ENCODE measurements around the gene TDRD9. TPM values are rescaled to one million over a fixed set of nuclear protein-coding genes. Genes with fewer than 3 reads are reported as not detected.

TDRD9 gene
- total RNA-seq, 2 donors from 2014 or later: 8.6 to 20.8 TPM

DNA sequence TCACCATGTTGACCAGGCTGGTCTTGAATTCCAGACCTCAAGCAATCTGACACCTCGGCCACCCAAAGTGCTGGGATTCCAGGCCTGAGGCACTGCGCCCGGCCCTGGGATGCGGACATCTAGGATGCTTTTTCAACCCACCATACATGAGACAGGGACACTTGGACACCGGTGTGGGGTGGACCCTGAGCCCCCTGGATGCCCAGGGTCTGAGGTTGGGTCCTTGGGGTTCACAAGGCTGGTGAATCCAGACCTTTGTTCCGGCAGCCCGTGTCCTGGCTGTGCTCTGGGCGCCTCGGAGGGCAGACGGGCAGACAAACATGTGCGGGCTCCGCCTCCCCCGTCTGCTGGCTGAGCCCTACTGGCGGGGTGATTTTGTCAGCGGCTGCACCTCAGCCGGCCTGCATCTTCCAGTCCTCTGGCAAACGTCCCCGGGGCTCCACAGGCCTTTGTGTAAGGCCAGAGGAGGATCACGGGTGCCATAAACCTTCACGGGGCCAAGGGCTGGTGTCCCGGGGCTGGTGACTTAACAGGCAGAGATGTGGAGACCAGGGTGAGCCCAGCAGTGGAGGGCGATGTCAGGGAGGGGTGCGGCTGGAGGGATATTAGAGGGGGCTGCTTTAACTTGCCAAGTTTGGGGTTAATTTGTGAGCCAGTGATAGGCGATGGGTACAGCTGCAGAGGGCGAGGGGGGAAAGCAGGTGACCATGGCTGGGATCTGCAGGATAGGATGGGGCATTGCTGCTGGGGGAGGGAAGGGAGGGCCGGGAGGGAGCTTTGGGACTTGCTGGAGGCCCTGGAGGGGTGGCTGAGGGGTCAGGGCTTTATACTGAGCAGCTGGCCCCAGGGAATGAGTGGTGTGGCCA, 163.0 kb downstream of the TDRD9 start:
- H3K4me3 ChIP-seq: no peak overlapping the region
- no peak for DNase-seq (ENCODE audit: low spot score)
- peaks cover 0 to 26% of the 10 kb centered on the region in 2 donors for H3K4me1 ChIP-seq
- H3K9me3 ChIP-seq: no peaks in the 10 kb centered on the region
- peak overlapping the region; percentile 47 to 58 for H3K27ac ChIP-seq
- H3K36me3 ChIP-seq: peaks cover 5% of the 10 kb centered on the region
- no peaks in the 10 kb centered on the region for H3K27me3 ChIP-seq
- TF ChIP-seq, protein P1, sequence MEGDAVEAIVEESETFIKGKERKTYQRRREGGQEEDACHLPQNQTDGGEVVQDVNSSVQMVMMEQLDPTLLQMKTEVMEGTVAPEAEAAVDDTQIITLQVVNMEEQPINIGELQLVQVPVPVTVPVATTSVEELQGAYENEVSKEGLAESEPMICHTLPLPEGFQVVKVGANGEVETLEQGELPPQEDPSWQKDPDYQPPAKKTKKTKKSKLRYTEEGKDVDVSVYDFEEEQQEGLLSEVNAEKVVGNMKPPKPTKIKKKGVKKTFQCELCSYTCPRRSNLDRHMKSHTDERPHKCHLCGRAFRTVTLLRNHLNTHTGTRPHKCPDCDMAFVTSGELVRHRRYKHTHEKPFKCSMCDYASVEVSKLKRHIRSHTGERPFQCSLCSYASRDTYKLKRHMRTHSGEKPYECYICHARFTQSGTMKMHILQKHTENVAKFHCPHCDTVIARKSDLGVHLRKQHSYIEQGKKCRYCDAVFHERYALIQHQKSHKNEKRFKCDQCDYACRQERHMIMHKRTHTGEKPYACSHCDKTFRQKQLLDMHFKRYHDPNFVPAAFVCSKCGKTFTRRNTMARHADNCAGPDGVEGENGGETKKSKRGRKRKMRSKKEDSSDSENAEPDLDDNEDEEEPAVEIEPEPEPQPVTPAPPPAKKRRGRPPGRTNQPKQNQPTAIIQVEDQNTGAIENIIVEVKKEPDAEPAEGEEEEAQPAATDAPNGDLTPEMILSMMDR (IDR thresholded peaks at IDR 0.05): no peak

DNA sequence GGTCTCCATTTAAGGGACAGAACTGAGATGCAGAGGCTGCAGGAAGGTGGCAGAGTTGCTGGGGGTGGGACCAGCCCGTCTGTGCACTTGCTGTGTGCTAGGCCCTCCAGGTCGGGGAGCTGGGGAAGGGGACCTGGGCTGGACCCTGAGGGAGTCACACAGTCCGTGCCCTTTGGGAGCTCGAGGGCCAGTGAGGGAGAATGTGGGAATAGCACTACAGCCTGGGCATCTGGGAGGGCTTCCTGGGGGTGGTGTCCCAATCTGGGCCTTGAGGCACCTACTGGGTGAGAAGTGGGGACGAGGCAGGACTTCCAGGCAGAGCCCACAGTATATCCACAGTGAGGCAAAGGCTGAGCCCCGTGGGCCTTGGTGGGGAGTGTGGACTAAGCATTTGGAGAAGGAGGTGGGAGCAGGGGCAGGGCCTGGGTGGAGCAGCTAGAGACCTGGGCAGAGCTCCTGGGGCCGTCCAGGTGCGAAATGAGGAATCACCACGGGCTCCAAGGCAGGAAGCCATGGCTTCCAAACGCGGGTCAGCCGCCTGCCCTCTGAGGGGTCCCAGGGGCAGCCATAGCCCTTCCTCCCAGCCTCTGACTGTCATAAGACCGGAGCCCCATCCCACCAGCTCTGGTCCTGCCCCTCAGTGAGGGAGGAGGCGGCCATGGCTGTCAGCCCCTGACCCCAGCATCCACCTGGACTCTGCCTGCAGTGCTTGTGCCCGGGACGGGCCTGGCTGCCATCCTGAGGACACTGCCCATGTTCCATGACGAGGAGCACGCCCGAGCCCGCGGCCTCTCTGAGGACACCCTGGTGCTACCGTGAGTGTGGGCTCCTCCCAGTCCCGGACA, 163.9 kb downstream of the TDRD9 start:
- no peak for DNase-seq (ENCODE audit: low spot score)
- no peaks in the 10 kb centered on the region for H3K27me3 ChIP-seq

DNA sequence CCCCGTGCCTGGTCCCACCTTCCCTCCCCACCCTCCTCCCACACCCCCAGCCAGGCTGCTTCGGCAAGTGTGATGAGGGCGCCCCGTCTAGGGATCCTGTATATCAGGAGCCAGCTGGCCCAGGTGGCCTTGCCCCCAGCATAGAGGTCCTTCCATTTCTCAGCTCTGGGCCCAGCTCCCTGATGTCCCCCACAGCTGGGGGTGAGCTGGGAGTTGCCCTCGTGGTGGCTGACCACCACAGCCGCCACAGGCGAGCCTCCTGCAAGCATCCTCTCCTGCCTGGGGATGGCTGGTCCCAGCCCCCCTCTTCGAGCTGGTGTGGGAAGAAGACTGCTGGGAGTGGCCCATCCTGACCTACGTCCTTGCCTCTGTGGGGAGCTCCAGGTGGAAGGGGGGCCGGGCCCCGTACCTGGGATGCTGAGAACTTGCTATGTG, 164.7 kb downstream of the TDRD9 start:
- Histone ChIP-seq H3K9me3 (no peaks in the 10 kb centered on the region), H3K4me3 (no peak overlapping the region), H3K27ac (no peak overlapping the region), H3K36me3 (peaks cover 6% of the 10 kb centered on the region), H3K27me3 (no peaks in the 10 kb centered on the region), H3K4me1 (peaks cover 0 to 11% of the 10 kb centered on the region in 2 donors)
- TF ChIP-seq, protein P1 (IDR thresholded peaks at IDR 0.05): no peak
- DNase-seq (ENCODE audit: low spot score): no peak

More for the DNA sequence above, 163.9 kb downstream of the TDRD9 start:
- Histone ChIP-seq H3K4me1 (peaks cover 0 to 19% of the 10 kb centered on the region in 2 donors), H3K4me3 (no peak overlapping the region), H3K27ac (peak overlapping the region; percentile 21 to 40), H3K9me3 (no peaks in the 10 kb centered on the region), H3K36me3 (peaks cover 6% of the 10 kb centered on the region)
- TF ChIP-seq, protein P1 (IDR thresholded peaks at IDR 0.05): no peak

DNA sequence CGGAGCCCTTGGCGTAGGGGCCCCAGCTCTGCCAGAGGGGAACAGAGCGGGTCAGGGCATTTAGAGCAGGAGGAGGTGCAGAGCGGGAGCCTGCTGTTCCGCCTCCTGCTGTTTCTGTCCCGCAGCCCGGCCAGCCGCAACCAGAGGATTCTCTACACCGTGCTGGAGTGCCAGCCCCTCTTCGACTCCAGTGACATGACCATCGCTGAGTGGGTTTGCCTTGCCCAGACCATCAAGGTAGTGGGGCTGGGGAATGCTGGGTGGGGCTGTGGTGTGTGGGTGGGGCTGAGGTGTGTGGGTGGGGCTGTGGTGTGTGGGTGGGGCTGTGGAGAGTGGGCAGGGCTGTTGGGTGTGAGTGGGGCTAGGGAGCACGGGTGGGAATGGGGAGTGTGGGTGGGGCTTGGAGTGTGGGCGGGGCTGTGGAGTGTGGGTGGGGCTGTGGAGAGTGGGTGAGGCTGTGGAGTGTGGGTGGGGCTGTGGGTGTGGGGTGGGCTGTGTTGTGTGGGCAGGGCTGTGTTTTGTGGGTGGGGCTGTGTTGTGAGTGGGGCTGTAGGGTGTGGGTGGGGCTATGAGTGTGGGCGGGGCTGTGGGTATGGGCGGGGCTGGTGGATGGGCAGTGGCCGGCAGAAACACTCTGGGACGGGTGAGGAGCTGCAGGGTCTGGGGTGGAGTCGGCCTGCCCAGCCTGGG, 165.3 kb downstream of the TDRD9 start:
- DNase-seq (ENCODE audit: low spot score): no peak

More for the DNA sequence above, 165.3 kb downstream of the TDRD9 start:
- peaks cover 0 to 6% of the 10 kb centered on the region in 2 donors for H3K4me1 ChIP-seq
- no peak overlapping the region for H3K4me3 ChIP-seq
- TF ChIP-seq, protein P1 (IDR thresholded peaks at IDR 0.05): no peak
- H3K27ac ChIP-seq: no peak overlapping the region
- no peaks in the 10 kb centered on the region for H3K27me3 ChIP-seq
- H3K9me3 ChIP-seq: no peaks in the 10 kb centered on the region
- H3K36me3 ChIP-seq: peaks cover 6% of the 10 kb centered on the region
